AG09309 (cell line): ENCODE measurements around the gene GATAD1.

Experiments
- DNase-seq: peaks from one replicate; pipeline ENCODE4 v3.0.0-alpha.2; 2010; ENCODE audit warnings: low read depth
- H3K4me3 ChIP-seq: 2 replicates; pipeline ENCODE4 v1.5.1; 2011; ENCODE audit warnings: mild to moderate bottlenecking, low read depth, low read length, moderate library complexity; ENCODE audit not compliant: control insufficient read depth
- TF ChIP-seq, protein P1 (sequence below): IDR thresholded peaks from 2 replicates; pipeline ENCODE4 v1.5.1; 2011; ENCODE audit warnings: mild to moderate bottlenecking, low read depth, low read length, inconsistent platforms; ENCODE audit not compliant: insufficient read depth, control insufficient read depth; ENCODE audit errors: missing control alignments

The GATAD1 gene

DNA sequence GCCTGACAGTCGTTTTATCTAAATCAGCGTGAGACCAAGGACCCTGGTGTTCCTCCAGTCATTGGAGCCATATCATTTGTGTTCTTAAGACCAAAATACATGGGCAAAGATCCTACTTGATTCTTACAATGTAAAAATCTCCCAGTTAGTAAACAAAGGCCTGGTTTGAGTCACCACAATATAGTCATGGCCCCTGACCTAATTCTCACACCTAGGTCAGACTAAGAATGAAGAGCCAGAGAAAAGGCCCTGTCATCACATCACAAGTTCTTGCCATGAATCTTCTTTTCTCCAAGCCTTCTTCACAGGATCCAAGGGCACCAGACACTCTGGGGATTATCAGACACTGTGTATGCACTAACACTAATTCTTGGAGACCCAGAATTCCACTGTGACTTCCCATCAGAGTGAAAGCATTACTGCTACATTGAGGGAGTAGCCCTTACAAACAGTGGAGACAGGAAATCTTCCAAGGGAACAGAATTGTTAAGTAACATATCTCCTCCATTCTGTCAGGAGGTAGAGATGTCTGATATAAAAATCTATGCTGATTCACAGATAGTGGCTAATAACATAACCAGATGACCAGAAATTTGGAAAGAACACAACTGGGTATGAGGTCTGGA, 38.1 kb downstream of the GATAD1 start:
- H3K4me3 ChIP-seq: no peak overlapping the region
- TF ChIP-seq, protein P1, sequence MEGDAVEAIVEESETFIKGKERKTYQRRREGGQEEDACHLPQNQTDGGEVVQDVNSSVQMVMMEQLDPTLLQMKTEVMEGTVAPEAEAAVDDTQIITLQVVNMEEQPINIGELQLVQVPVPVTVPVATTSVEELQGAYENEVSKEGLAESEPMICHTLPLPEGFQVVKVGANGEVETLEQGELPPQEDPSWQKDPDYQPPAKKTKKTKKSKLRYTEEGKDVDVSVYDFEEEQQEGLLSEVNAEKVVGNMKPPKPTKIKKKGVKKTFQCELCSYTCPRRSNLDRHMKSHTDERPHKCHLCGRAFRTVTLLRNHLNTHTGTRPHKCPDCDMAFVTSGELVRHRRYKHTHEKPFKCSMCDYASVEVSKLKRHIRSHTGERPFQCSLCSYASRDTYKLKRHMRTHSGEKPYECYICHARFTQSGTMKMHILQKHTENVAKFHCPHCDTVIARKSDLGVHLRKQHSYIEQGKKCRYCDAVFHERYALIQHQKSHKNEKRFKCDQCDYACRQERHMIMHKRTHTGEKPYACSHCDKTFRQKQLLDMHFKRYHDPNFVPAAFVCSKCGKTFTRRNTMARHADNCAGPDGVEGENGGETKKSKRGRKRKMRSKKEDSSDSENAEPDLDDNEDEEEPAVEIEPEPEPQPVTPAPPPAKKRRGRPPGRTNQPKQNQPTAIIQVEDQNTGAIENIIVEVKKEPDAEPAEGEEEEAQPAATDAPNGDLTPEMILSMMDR: no peak
- DNase-seq: no peak

DNA sequence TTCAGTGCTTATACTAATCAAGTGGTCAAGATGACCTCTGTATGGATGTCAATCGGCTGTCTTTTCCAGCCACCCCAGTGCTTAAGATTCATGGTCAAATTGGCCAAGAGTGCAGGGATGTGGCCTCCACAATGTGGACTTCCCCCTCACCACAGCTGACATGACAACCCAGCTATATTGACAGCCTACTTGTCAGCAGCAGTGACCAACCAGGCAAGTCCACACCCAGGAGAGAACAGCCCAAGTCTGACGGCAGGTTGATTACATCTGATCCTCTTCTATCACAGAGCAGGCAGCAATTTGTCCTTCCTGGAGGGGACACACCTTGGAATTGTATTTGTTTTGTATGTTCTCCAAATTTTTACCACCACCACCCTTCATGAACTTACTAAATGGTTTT, 38.7 kb downstream of the GATAD1 start:
- TF ChIP-seq, protein P1: no peak
- DNase-seq: no peak
- no peak overlapping the region for H3K4me3 ChIP-seq

DNA sequence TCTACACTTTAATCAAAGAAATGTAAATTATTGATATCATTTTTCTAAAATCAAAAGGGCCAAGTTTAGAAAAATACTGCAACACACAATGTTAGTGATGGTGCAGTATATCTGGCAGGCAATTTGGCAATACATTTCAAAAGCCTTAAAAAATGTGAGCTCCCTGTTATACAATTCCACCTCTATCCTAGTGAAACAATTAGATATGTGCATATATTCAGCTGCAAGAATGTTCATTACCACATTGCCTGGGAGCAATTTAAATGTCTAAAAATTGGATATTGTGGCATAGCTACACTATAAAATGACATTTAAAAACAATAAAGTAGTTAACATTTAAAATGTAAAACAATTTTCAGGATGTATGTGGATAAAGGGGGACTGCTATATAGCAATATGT, 40.5 kb downstream of the GATAD1 start:
- no peak overlapping the region for H3K4me3 ChIP-seq
- TF ChIP-seq, protein P1: no peak
- DNase-seq: no peak

DNA sequence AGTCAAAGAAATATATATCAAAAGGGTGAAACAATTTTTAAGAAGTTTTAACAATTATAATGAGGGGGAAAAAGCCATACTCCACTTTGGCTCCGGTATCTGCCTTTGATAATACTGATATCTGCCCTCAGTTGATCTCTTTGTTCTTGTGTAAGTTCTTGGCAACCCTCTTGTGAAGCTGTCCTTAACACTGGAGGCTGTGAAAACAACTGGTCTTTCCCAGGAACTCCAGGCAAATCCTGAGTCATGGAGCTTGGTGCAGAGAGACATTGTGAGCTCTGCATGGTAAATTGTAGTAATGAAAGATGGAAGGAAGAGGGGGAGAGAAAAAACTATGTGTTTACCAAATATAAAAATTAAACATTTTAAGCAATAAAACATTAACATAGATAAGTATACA, 42.4 kb downstream of the GATAD1 start:
- TF ChIP-seq, protein P1: no peak
- DNase-seq: no peak
- H3K4me3 ChIP-seq: no peak overlapping the region

DNA sequence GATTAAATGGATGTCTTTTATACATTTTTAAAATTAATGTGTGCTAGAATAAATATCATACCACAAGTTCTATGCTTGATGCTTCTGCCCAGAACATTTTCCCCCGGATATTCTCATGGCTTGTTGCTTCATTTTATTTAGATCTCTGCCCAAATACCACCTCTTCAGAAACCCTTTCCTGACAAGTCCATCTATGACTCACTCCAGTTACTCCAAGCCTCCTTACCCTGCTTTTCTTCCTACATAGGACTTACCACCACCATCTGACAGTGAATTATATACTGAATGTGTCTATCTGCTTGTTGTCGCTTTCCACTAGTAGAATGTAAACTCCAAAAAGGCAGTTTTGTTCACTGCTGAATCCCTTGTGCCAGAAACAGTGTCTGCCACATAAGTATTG, 49.6 kb downstream of the GATAD1 start:
- TF ChIP-seq, protein P1: no peak
- peak; percentile 11 for DNase-seq
- no peak overlapping the region for H3K4me3 ChIP-seq

DNA sequence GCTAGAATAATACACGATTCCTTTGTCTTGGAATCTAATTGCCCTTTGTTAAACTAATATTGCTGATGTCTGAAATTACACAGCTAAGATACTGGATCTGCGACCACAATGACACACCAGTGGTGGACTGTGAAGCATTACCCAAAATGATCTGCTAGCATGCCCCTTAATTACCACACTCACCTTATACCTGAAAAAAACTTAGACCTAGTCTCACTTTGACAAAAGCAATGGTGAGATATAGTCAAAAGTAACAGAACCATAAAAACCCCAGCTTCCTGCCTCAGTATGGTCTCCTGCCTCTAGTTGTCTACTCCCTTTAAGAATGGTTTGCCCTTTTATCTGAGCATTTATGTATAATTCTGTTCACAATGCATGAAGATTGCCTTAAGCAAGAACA, 51.3 kb downstream of the GATAD1 start:
- TF ChIP-seq, protein P1: no peak

DNA sequence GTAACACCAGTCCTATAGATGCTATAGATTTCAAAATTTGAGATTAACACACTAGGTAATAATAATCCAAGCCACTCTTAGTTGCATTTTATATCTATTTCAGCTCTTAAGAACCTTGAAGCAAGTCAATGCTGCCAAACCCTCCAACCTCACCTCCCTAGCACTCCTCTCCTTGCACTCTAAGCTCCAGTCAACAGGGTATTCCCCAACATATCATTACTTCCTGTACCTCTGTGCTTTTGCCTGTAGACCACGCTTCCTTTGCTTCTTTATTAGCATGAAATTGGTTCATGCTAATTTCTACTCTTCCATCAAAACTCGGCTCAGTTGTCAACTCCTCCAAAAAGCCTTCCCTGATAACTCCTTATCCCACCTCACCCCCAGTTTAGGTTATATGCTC, 56.5 kb downstream of the GATAD1 start:
- no peak for DNase-seq

More for the DNA sequence above, 51.3 kb downstream of the GATAD1 start:
- H3K4me3 ChIP-seq: no peak overlapping the region
- no peak for DNase-seq

More for the DNA sequence above, 56.5 kb downstream of the GATAD1 start:
- no peak overlapping the region for H3K4me3 ChIP-seq
- TF ChIP-seq, protein P1: no peak
